HG03558 (cell line): Measurements from ENCODE around the gene DLL3.

Source experiments
- ATAC-seq: cut with Tn5 transposase; IDR thresholded peaks from one replicate; pipeline ENCODE4 v1.9.1; 2021; ENCODE audit warnings: moderate number of reproducible peaks; ENCODE audit not compliant: unreplicated experiment; ENCODE audit errors: extremely low read depth

Gene DLL3

GRCh38 chr19:39481676-39482075, 17.1 kb upstream of the DLL3 start:
- no peak for ATAC-seq

GRCh38 chr19:39483141-39483540, 15.6 kb upstream of the DLL3 start:
- ATAC-seq, result no peak

GRCh38 chr19:39489756-39490155, 9.0 kb upstream of the DLL3 start:
- ATAC-seq, result no peak

DNA sequence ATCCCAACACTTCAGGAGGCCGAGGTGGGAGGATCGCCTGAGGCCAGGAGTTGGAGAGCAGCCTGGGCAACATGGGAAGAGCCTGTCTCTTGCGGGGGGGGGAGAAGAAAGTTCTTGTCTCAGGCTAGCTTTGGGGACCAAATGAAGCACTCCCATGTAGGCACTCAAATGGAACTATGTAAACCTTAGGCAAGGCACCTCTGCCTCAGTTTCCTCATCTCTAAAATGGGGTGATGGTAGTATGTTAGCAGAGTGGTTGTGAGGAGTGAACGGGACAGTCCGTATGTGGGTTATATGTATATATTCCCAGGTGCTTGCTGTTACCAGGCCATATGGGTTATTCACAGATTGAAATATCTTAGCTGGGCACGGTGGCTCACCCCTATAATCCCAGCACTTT, 6.5 kb upstream of the DLL3 start:
- no peak for ATAC-seq

DNA sequence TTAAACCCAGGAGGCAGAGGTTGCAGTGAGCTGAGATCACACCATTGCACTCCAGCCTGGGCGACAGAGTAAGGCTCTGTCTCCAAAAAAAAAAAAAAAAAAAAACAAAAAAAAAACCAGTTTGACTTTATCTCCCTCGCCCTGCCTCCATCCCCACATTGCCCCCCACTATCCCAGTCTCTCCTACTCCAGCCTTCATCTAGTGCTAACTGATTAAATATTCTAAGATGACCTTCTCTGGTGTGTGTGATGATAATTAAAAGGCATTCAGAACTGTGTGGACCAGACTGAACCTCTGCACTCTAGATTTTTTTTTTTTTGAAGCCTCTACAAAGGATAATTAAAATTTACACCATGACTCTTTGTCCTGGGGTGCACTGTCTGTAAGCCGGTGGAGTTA, 6.0 kb upstream of the DLL3 start:
- no peak for ATAC-seq

DNA sequence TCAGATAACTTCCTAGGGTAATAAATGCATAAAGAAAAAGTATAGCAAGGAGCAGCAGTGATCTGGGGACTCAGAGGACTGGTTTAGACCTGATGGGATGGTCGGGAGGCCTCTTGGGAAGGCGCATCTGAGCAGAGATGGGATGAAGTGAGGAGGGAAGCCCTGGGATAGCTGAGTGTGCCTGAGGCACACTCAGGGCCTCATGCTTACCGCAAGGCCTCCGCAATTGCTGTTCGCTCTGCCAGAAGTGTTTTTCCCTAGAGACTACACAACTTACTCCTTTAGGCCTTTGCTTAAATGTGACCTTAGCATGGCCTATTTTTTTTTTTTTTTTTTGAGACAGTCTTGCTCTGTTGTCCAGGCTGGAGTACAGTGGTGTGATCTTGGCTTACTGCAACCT, 4.1 kb upstream of the DLL3 start:
- ATAC-seq, result no peak

- ATAC-seq, result no peak
Observed at GRCh38 chr19:39496063-39496462, 2.7 kb upstream of the DLL3 start.

DNA sequence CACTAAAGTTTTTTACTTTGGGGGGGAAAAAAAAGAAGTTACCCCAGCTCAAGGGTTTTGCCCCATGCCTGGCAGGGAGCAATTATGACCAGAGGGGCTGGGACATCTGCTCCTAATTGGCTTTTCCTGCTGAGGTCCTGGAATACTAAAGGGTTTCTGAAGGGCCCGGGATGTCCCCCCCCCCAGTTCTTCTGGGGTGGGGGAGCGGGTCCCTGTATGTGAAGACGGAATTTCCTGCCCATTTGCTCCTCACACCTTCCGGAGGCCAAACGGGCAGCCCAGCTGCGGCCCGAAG, 1.1 kb upstream of the DLL3 start:
- ATAC-seq, result no peak

DNA sequence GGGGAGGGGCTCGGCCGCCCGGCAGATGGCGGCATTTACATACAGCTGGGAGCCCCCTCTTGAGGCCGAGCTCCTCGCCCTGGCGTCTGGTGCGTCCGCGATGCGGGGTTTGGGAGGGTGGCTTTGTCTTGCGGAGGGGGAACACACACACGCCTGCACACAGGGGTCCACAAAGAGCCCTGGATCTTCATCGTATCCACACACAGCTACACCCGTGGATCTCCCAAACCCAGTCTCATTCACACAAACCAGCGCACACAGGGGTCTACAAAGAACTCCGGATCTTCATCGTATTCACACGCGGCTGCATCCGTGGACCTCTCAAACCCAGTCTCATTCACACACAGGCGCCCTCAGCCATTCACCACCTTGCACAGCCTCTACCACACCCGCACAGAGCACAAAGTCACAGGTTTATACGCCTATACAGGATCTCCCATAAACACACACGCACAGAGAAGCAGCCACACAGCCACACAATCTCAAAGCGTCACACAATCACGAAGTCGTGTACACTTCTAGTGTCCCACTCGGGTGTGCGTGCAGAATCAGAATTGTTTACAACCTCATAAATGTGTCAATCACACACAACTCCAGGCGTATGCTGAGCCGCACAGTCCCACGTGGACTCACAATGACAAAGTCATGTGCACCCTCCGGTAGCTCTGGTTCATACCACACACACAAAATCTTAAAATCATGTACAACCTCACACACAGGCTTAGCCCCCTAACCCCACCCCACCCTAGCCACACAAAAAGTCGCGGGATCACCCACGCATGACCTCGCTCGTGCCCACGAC, 550 bp upstream of the DLL3 start:
- ATAC-seq, result no peak

DNA sequence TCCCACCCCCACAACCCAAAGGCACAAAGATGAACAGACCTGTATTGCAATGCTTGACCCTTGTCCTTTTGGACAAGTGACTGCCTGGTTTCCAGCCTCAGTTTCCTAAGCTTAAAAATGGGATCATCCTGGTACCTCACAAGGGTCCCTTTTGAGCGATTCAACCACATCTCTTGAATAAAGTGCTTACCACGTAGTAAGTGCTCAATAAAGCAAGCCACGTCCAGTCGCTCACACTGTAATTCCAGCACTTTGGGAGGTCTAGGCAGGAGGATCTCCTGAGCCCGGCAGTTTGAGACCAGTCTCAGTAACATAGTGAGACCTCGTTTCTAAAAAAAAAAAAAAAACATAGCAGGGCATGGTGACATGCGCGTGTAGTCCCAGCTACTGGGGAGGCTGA, 1.2 kb downstream of the DLL3 start:
- ATAC-seq, result no peak

DNA sequence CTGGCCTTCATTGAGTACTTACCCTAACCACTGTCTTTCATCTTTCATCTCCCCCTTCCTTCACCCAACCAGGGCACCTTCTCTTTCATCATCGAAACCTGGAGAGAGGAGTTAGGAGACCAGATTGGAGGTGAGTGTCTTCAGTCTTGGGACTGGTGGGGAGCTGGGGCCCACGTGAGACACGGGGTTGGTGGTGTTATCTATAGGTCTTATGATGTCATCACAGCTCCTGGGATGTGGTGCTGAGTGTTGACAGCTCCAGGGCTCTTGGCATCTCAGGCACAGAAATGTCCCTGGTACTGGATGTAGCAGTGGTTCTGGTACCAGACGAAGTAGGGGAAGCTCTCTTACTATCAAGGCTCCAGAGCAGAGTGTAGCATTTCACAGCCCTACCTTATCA, 1.8 kb downstream of the DLL3 start:
- no peak for ATAC-seq

GRCh38 chr19:39501340-39501739, 2.6 kb downstream of the DLL3 start:
- no peak for ATAC-seq

DNA sequence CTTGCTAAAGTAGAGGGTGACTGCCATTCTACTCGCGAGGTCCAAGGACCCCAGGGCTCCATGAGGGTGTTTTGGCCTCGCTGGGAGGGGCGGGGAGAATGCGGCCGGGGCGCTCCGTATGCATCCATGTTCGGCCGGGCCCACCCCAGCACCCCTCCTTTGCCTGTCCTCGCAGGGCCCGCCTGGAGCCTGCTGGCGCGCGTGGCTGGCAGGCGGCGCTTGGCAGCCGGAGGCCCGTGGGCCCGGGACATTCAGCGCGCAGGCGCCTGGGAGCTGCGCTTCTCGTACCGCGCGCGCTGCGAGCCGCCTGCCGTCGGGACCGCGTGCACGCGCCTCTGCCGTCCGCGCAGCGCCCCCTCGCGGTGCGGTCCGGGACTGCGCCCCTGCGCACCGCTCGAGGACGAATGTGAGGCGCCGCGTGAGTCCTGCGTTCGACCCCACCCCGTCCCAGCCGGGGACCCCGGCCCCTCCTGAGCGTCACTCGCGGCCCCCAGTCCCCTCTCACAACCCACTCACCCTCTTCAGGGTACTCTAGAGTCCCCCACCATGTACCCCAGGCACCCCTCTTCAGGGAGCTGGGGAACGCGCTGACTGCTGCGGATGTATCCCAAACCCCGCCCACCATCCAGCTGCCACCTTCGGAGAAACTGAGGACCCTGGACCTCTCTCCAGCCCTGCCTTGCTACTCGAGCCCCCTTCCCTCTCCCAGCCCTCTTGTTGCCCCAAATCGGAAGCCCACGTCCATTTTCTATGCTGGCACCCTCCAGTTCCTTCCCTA, 4.1 kb downstream of the DLL3 start:
- ATAC-seq, result no peak

GRCh38 chr19:39506598-39506943, 7.8 kb downstream of the DLL3 start:
- ATAC-seq, result no peak

- no peak for ATAC-seq
Observed at GRCh38 chr19:39506944-39507714, 8.4 kb downstream of the DLL3 start.

DNA sequence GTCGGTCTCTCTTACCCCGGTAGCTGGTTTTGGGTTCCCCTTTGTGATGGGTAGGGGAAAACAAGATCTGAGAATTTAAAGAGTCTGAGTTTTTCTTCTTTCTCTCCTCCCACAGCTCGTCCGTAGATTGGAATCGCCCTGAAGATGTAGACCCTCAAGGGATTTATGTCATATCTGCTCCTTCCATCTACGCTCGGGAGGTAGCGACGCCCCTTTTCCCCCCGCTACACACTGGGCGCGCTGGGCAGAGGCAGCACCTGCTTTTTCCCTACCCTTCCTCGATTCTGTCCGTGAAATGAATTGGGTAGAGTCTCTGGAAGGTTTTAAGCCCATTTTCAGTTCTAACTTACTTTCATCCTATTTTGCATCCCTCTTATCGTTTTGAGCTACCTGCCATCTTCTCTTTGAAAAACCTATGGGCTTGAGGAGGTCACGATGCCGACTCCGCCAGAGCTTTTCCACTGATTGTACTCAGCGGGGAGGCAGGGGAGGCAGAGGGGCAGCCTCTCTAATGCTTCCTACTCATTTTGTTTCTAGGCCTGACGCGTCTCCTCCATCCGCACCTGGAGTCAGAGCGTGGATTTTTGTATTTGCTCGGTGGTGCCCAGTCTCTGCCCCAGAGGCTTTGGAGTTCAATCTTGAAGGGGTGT, 9.1 kb downstream of the DLL3 start:
- no peak for ATAC-seq

GRCh38 chr19:39508629-39509028, 9.9 kb downstream of the DLL3 start:
- no peak for ATAC-seq

- ATAC-seq, result no peak
Observed at GRCh38 chr19:39509233-39509632, 10.5 kb downstream of the DLL3 start.

DNA sequence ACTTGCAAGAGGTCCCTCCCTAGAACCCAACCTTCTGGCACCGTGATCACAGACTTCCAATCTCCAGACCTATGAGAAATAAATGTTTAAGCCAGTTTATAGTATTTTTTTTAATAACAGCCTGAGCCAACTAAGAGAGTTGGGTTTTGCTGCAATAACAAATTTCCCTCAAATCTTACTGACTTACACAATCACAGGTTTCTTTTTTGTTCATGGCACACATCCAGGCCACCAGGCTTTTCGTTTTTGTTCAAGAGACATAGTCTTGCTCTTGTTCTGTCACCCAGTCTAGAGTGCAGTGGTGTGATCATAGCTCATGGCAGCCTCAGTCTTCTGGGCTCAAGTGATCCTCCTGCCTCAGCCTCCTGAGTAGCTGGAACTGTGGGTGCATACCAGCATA, 14.2 kb downstream of the DLL3 start:
- no peak for ATAC-seq

DNA sequence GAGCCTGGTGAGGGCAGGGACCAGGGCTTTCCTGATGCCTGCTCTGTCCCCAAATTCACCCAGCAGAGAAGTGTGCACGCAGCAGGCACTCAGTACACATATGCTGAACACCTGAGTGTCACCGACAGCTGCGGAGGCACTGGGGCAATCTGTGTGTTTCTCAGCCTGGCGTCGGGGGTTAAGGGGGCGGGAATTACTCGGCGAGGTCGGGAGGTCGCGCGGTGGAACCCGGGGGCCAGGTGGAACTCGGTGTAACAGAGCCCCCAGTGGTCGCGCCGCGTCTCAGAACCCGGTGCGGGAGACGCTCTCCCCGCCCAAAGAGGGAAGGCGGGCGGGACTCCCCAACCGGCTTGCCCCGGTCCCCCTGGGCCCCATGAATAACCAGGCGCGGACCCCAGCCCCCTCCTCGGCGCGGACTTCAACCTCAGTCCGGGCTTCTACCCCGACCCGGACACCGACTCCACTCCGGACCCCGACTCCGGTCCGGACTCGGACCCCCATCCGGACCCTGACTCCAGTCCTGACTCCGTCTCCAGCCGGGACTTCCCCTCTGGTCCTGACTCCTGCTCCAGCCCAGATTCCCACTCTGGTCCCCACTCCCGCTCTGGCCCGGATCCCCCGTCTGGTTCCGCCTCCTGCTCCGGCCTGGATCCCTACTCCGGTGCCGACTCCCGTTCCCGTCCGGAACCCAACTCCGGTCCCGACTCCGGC, 16.2 kb downstream of the DLL3 start, which contains the start of gene SELENOV:
Gene SELENOV (plus strand): TSS at position 300 of the 711 bp plus-strand sequence. CDS start 74 bp downstream, at position 374.
- no peak for ATAC-seq
